ENCODE measurements around the gene SF3A1. TPM values are rescaled to one million over a fixed set of nuclear protein-coding genes. Genes with fewer than 3 reads are reported as not detected.
A peak's percentile ranks its signal among the peaks of the same experiment; 100 is the strongest.
"Not testable (repeated sequence)": the region's sequence is repeated elsewhere in the genome, so short reads cannot be mapped to it uniquely, and the experiment has no call there.

SF3A1 gene
- total RNA-seq, 2 donors from 2014 or later, result 229 to 281 TPM

GRCh38 chr22:30368420-30368819 lies 11.7 kb upstream of the SF3A1 start:
- ATAC-seq (no peak), DNase-seq (ENCODE audit: low spot score in 2 of 2) (no peak)
- H3K27ac Mint-ChIP-seq, result no peak overlapping the region
- no peaks in the 10 kb centered on the region for H3K9me3 Mint-ChIP-seq
- no peaks in the 10 kb centered on the region for H3K36me3 Mint-ChIP-seq

- Mint-ChIP-seq H3K27ac (no peak overlapping the region), H3K9me3 (no peaks in the 10 kb centered on the region), H3K36me3 (no peaks in the 10 kb centered on the region)
- ATAC-seq, result no peak
- DNase-seq (ENCODE audit: low spot score in 2 of 2), result no peak
Measured at GRCh38 chr22:30365891-30366290, 9.2 kb upstream of the SF3A1 start.

GRCh38 chr22:30362651-30363281 lies 6.1 kb upstream of the SF3A1 start:
- no peaks in the 10 kb centered on the region for H3K36me3 Mint-ChIP-seq
- no peaks in the 10 kb centered on the region for H3K9me3 Mint-ChIP-seq
- no peak for DNase-seq (ENCODE audit: low spot score in 2 of 2)
- no peak for ATAC-seq
- H3K27ac Mint-ChIP-seq, result no peak overlapping the region

- no peak for ATAC-seq
- Mint-ChIP-seq H3K27ac (peak overlapping the region in 1 of 2 donors; percentile 72), H3K36me3 (no peaks in the 10 kb centered on the region)
Measured at GRCh38 chr22:30361916-30362650, 5.4 kb upstream of the SF3A1 start.

GRCh38 chr22:30358541-30358940 lies 1.8 kb upstream of the SF3A1 start:
- Mint-ChIP-seq H3K9me3 (no peaks in the 10 kb centered on the region), H3K36me3 (peaks cover 13 to 25% of the 10 kb centered on the region in 2 donors), H3K27ac (peak overlapping the region in 1 of 2 donors; percentile 23)
- DNase-seq (ENCODE audit: low spot score in 2 of 2) (no peak), ATAC-seq (no peak)

More at GRCh38 chr22:30361916-30362650, 5.4 kb upstream of the SF3A1 start:
- no peak for DNase-seq (ENCODE audit: low spot score in 2 of 2)
- no peaks in the 10 kb centered on the region for H3K9me3 Mint-ChIP-seq

- Mint-ChIP-seq H3K36me3 (peaks cover 13 to 25% of the 10 kb centered on the region in 2 donors), H3K27ac (peak overlapping the region; percentile 65 to 93), H3K9me3 (no peaks in the 10 kb centered on the region)
- no peak for ATAC-seq
- DNase-seq (ENCODE audit: low spot score in 2 of 2), result no peak
Measured at GRCh38 chr22:30357650-30358215, 1.0 kb upstream of the SF3A1 start.

GRCh38 chr22:30357236-30357570 lies 509 bp upstream of the SF3A1 start:
- peak overlapping the region; percentile 75 to 93 for H3K27ac Mint-ChIP-seq
- no peak for ATAC-seq
- peaks cover 13 to 25% of the 10 kb centered on the region in 2 donors for H3K36me3 Mint-ChIP-seq
- H3K9me3 Mint-ChIP-seq, result no peaks in the 10 kb centered on the region
- no peak for DNase-seq (ENCODE audit: low spot score in 2 of 2)

- no peaks in the 10 kb centered on the region for H3K9me3 Mint-ChIP-seq
- H3K36me3 Mint-ChIP-seq, result peaks cover 25 to 37% of the 10 kb centered on the region in 2 donors
- DNase-seq (ENCODE audit: low spot score in 2 of 2), result no peak
- H3K27ac Mint-ChIP-seq, result peak overlapping the region; percentile 72 to 93
- ATAC-seq, result no peak
Measured at GRCh38 chr22:30354644-30355043, 2.0 kb downstream of the SF3A1 start.

GRCh38 chr22:30351226-30351625 lies 5.5 kb downstream of the SF3A1 start:
- no peak for DNase-seq (ENCODE audit: low spot score in 2 of 2)
- H3K27ac Mint-ChIP-seq, result peak overlapping the region in 1 of 2 donors; percentile 72
- no peaks in the 10 kb centered on the region for H3K9me3 Mint-ChIP-seq
- H3K36me3 Mint-ChIP-seq, result peaks cover 28 to 45% of the 10 kb centered on the region in 2 donors
- no peak for ATAC-seq

GRCh38 chr22:30348809-30349208 lies 7.9 kb downstream of the SF3A1 start:
- DNase-seq (ENCODE audit: low spot score in 2 of 2) (no peak), ATAC-seq (no peak)
- H3K27ac Mint-ChIP-seq, result peak overlapping the region; percentile 80 to 92
- no peaks in the 10 kb centered on the region for H3K9me3 Mint-ChIP-seq
- H3K36me3 Mint-ChIP-seq, result peaks cover 18 to 51% of the 10 kb centered on the region in 2 donors

GRCh38 chr22:30348404-30348803 lies 8.3 kb downstream of the SF3A1 start:
- Mint-ChIP-seq H3K27ac (peak overlapping the region; percentile 80 to 92), H3K9me3 (no peaks in the 10 kb centered on the region), H3K36me3 (peaks cover 17 to 55% of the 10 kb centered on the region in 2 donors)
- ATAC-seq (no peak), DNase-seq (ENCODE audit: low spot score in 2 of 2) (no peak)

- H3K36me3 Mint-ChIP-seq, result peaks cover 21 to 61% of the 10 kb centered on the region in 2 donors
- ATAC-seq (peak; percentile 79 to 89), DNase-seq (ENCODE audit: low spot score in 2 of 2) (no peak)
- peak overlapping the region; percentile 44 to 80 for H3K27ac Mint-ChIP-seq
- no peaks in the 10 kb centered on the region for H3K9me3 Mint-ChIP-seq
Measured at GRCh38 chr22:30347255-30347892, 9.3 kb downstream of the SF3A1 start.

GRCh38 chr22:30344447-30345200 lies 12.1 kb downstream of the SF3A1 start:
- Mint-ChIP-seq H3K27ac (peak overlapping the region; percentile 7 to 20), H3K9me3 (no peaks in the 10 kb centered on the region), H3K36me3 (peaks cover 29 to 58% of the 10 kb centered on the region in 2 donors)
- ATAC-seq, result peak; percentile 44 to 50
- DNase-seq (ENCODE audit: low spot score in 2 of 2), result peak in 1 of 2 donors; percentile 22

GRCh38 chr22:30340911-30341685 lies 15.6 kb downstream of the SF3A1 start:
- DNase-seq (ENCODE audit: low spot score in 2 of 2), result no peak
- no peak for ATAC-seq
- H3K36me3 Mint-ChIP-seq, result peaks cover 33 to 72% of the 10 kb centered on the region in 2 donors
- H3K27ac Mint-ChIP-seq, result peak overlapping the region; percentile 29 to 55
- H3K9me3 Mint-ChIP-seq, result no peaks in the 10 kb centered on the region

GRCh38 chr22:30338802-30339201 lies 17.9 kb downstream of the SF3A1 start:
- DNase-seq (ENCODE audit: low spot score in 2 of 2) (no peak), ATAC-seq (no peak)
- peak overlapping the region; percentile 21 to 74 for H3K27ac Mint-ChIP-seq
- H3K36me3 Mint-ChIP-seq, result peaks cover 38 to 76% of the 10 kb centered on the region in 2 donors
- no peaks in the 10 kb centered on the region for H3K9me3 Mint-ChIP-seq

- Mint-ChIP-seq H3K27ac (peak overlapping the region; percentile 21 to 30), H3K36me3 (peaks cover 37 to 76% of the 10 kb centered on the region in 2 donors)
- ATAC-seq; DNase-seq (ENCODE audit: low spot score in 2 of 2); H3K9me3 Mint-ChIP-seq: not testable (repeated sequence)
Measured at GRCh38 chr22:30338341-30338740, 18.4 kb downstream of the SF3A1 start.
